IMR-90 (cell line): ENCODE measurements around the gene ABI3BP.

Source experiments
- CTCF ChIP-seq: conservative IDR thresholded peaks from 2 replicates; pipeline ENCODE4 v1.5.1; 2012; ENCODE audit warnings: mild to moderate bottlenecking, low read depth, low read length, improper control_type of control experiment
- ELK1 ChIP-seq: fragments of 150-350 bp; IDR thresholded peaks from 2 replicates; pipeline ENCODE4 v1.6.1; 2016; ENCODE audit warnings: low read depth, mild to moderate bottlenecking, low read length, moderate library complexity, borderline replicate concordance
- MAFK ChIP-seq: IDR thresholded peaks from 2 replicates; pipeline ENCODE4 v1.6.1; 2012; ENCODE audit warnings: low read depth, low read length, improper control_type of control experiment
- MXI1 ChIP-seq: IDR thresholded peaks from 2 replicates; pipeline ENCODE4 v1.6.1; 2012; ENCODE audit warnings: low read depth, mild to moderate bottlenecking, low read length, moderate library complexity, borderline replicate concordance
- POLR2A ChIP-seq: IDR thresholded peaks from 2 replicates; pipeline ENCODE4 v1.6.1; 2012; ENCODE audit warnings: mild to moderate bottlenecking, low read depth, low read length
- RAD21 ChIP-seq: IDR thresholded peaks from 2 replicates; pipeline ENCODE4 v1.6.1; 2012; ENCODE audit warnings: low read length, improper control_type of control experiment
- SMC3 ChIP-seq: fragments of 150-350 bp; IDR thresholded peaks from 2 replicates; pipeline ENCODE4 v1.6.1; 2016; ENCODE audit warnings: low read depth, mild to moderate bottlenecking, antibody characterized with exemption, low read length, moderate library complexity

- TF ChIP-seq RAD21: no peak
- TF ChIP-seq POLR2A: no peak
- TF ChIP-seq CTCF: no peak
- no peak for TF ChIP-seq MAFK
- TF ChIP-seq SMC3: no peak
- TF ChIP-seq MXI1: no peak
- no peak for TF ChIP-seq ELK1
Measured at GRCh38 chr3:100776097-100776729, 217.0 kb downstream of the ABI3BP start.
